DMS153 treated with DMSO at 0.1 percent for 48 hours (cell line): Measurements from ENCODE around the gene NCR3LG1.

Experiments
- DNase-seq: peaks from one replicate; lab custom pipeline; 2025; ENCODE audit not compliant: unreplicated experiment; lab: John Stamatoyannopoulos, UW

Gene NCR3LG1

GRCh38 chr11:17369684-17370243, 18.2 kb downstream of the NCR3LG1 start:
- DNase-seq, result no peak

- DNase-seq, result no peak
Measured at GRCh38 chr11:17371614-17372013, 20.0 kb downstream of the NCR3LG1 start.

- DNase-seq, result no peak
Measured at GRCh38 chr11:17375547-17375946, 23.9 kb downstream of the NCR3LG1 start.

- DNase-seq, result no peak
Measured at GRCh38 chr11:17376493-17376892, 24.9 kb downstream of the NCR3LG1 start.

- no peak for DNase-seq
Measured at GRCh38 chr11:17378655-17379054, 27.1 kb downstream of the NCR3LG1 start.

GRCh38 chr11:17379383-17380180, 28.0 kb downstream of the NCR3LG1 start:
- no peak for DNase-seq

GRCh38 chr11:17381156-17381555, 29.6 kb downstream of the NCR3LG1 start:
- DNase-seq, result no peak

- no peak for DNase-seq
Measured at GRCh38 chr11:17382046-17382728, 30.6 kb downstream of the NCR3LG1 start.

GRCh38 chr11:17383461-17383860, 31.9 kb downstream of the NCR3LG1 start:
- DNase-seq, result no peak

GRCh38 chr11:17384002-17384511, 32.5 kb downstream of the NCR3LG1 start:
- peak; percentile 47 for DNase-seq

GRCh38 chr11:17385492-17385891, 33.9 kb downstream of the NCR3LG1 start:
- DNase-seq, result no peak

GRCh38 chr11:17385926-17386325, 34.3 kb downstream of the NCR3LG1 start:
- no peak for DNase-seq

- no peak for DNase-seq
Measured at GRCh38 chr11:17386331-17387084, 34.9 kb downstream of the NCR3LG1 start.

- no peak for DNase-seq
Measured at GRCh38 chr11:17387254-17387653, 35.7 kb downstream of the NCR3LG1 start.

GRCh38 chr11:17387811-17388210, 36.2 kb downstream of the NCR3LG1 start:
- no peak for DNase-seq

- DNase-seq, result no peak
Measured at GRCh38 chr11:17388609-17389210, 37.1 kb downstream of the NCR3LG1 start, which contains the start of gene KCNJ11. KCNJ11 (minus strand) TSS chr11:17388659; CDS start chr11:17388091, 568 bp downstream.

GRCh38 chr11:17389211-17389956, 37.8 kb downstream of the NCR3LG1 start:
- peak; percentile 93 for DNase-seq

GRCh38 chr11:17389957-17390649, 38.5 kb downstream of the NCR3LG1 start:
- DNase-seq, result no peak
